Activated CD4-positive, alpha-beta T cell treated with anti-CD3 and anti-CD28 coated beads for 36 hours (primary cell): ENCODE data around the gene CIC. TPM values are rescaled to one million over a fixed set of nuclear protein-coding genes. Genes with fewer than 3 reads are reported as not detected.
A peak's percentile ranks its signal among the peaks of the same experiment; 100 is the strongest.

Experiments
- ATAC-seq: fragments of 200-7000 bp; cut with Tn5 transposase; one replicate; pipeline ENCODE4 v1.10.0; 2021; ENCODE audit warnings: mild to moderate bottlenecking, moderate library complexity
- CTCF ChIA-PET: fragments of 350-600 bp; sonication (Branson Sonifier 250); formaldehyde crosslinking; loops from one replicate; lab custom pipeline; 2021; ENCODE audit warnings: antibody characterized with exemption; lab: Charles Lee
- POLR2A ChIA-PET: fragments of 350-600 bp; sonication (Branson Sonifier 250); formaldehyde crosslinking; loops from one replicate; lab custom pipeline; 2021; ENCODE audit warnings: antibody characterized with exemption, inconsistent platforms; lab: Charles Lee
- DNase-seq: peaks from one replicate; pipeline ENCODE4 v3.0.0-alpha.2; 2020
- H3K27ac Mint-ChIP-seq: one replicate; pipeline ENCODE4 v1.8.0; 2021; ENCODE audit warnings: mixed read lengths
- H3K27me3 Mint-ChIP-seq: one replicate; pipeline ENCODE4 v1.8.0; 2021; ENCODE audit warnings: mixed read lengths
- H3K36me3 Mint-ChIP-seq: one replicate; pipeline ENCODE4 v1.8.0; 2021; ENCODE audit warnings: low read depth, mixed read lengths
- H3K4me1 Mint-ChIP-seq: one replicate; pipeline ENCODE4 v1.8.0; 2021; ENCODE audit warnings: mixed read lengths
- H3K4me3 Mint-ChIP-seq: one replicate; pipeline ENCODE4 v1.8.0; 2021; ENCODE audit warnings: mild to moderate bottlenecking, moderate library complexity, mixed read lengths
- H3K9me3 Mint-ChIP-seq: one replicate; pipeline ENCODE4 v1.8.0; 2021; ENCODE audit warnings: low read depth, mixed read lengths
- intact Hi-C, 2 experiments: fragments of 100-400 bp; cut with DNase I in 1 of 2; cut with micrococcal nuclease in 1 of 2; formaldehyde crosslinking; loops; one replicate each; pipeline versions ENCODE4 v1.14.2 to v1.15.1; 2022 to 2024; cut with DNase I, micrococcal nuclease
- total RNA-seq, 2 experiments: library from RNA; stranded (reverse); gene quantifications; one replicate each; pipeline ENCODE4 v1.2.3, GENCODE V29; 2021

Gene CIC
- total RNA-seq, 2 experiments from 2014 or later: 62.8 to 66.3 TPM

DNA sequence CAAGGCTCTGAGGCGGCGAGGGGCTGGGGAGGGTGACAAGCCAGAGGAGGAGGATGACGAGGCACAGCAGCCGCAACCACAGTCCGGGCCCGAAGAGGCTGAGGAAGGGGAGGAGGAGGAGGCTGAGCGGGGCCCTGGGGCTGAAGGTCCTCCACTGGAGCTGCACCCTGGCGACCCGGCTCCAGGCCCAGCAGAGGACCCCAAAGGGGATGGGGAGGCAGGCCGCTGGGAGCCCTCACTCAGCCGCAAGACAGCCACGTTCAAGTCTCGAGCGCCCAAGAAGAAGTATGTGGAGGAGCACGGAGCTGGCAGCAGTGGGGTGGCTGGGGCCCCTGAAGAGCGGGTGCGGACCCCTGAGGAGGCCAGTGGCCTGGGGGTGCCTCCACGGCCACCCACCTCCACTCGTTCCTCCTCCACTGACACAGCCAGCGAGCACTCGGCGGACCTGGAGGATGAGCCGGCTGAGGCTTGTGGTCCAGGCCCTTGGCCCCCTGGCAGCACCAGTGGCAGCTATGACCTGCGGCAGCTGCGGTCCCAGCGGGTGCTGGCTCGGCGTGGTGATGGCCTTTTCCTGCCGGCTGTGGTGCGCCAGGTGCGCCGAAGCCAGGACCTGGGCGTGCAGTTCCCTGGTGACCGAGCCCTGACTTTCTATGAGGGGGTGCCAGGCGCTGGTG, 2.9 kb downstream of the CIC start:
- peaks cover 26% of the 10 kb centered on the region for H3K36me3 Mint-ChIP-seq
- H3K27ac Mint-ChIP-seq: peak overlapping the region; percentile 97
- POLR2A ChIA-PET: no interaction called here
- intact Hi-C loops: no loop called here
- CTCF ChIA-PET: interaction anchor here (0.5 to 3.1 kb wide), 3 partner anchors 7 to 30 kb away, joined by 4 to 34 read pairs (median 5); no protein-coding TSS in a partner anchor
- H3K4me1 Mint-ChIP-seq: peaks cover 46% of the 10 kb centered on the region
- DNase-seq (no peak), ATAC-seq (no peak)
- no peaks in the 10 kb centered on the region for H3K27me3 Mint-ChIP-seq
- H3K4me3 Mint-ChIP-seq: no peak overlapping the region
- no peaks in the 10 kb centered on the region for H3K9me3 Mint-ChIP-seq

DNA sequence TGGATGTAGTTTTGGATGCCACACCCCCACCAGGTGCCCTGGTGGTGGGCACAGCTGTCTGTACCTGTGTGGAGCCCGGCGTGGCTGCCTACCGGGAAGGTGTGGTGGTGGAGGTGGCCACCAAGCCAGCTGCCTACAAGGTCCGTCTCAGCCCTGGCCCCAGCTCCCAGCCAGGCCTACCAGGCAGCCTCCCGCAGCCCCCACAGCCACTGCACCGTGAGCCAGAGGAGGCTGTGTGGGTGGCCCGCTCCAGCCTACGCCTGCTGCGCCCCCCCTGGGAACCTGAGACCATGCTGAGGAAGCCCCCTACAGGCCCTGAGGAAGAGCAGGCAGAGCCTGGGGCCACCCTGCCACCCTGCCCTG, 3.5 kb downstream of the CIC start:
- POLR2A ChIA-PET: no interaction called here
- DNase-seq: no peak
- CTCF ChIA-PET: no interaction called here
- Mint-ChIP-seq H3K4me1 (peaks cover 49% of the 10 kb centered on the region), H3K27me3 (no peaks in the 10 kb centered on the region), H3K36me3 (peaks cover 28% of the 10 kb centered on the region), H3K9me3 (no peaks in the 10 kb centered on the region), H3K4me3 (no peak overlapping the region), H3K27ac (no peak overlapping the region)
- ATAC-seq: no peak
- intact Hi-C loops: no loop called here

DNA sequence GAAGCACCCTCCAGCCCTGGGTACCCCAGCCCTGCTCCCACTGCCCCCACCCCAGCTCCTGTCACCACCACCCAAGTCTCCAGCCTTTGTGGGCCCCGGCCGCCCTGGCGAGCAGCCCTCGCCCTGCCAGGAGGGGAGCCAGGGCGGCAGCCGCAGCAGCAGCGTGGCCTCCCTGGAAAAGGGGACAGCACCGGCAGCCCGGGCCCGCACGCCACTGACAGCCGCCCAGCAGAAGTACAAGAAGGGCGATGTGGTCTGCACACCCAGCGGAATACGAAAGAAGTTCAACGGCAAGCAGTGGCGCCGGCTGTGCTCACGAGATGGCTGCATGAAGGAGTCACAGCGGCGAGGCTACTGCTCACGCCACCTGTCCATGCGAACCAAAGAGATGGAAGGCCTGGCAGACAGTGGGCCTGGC, 3.9 kb downstream of the CIC start:
- Mint-ChIP-seq H3K4me3 (no peak overlapping the region), H3K27me3 (no peaks in the 10 kb centered on the region), H3K27ac (no peak overlapping the region), H3K4me1 (peaks cover 47% of the 10 kb centered on the region), H3K36me3 (peaks cover 28% of the 10 kb centered on the region), H3K9me3 (no peaks in the 10 kb centered on the region)
- ChIA-PET CTCF (no interaction called here), POLR2A (no interaction called here)
- no peak for ATAC-seq
- intact Hi-C loops: no loop called here
- DNase-seq: no peak

DNA sequence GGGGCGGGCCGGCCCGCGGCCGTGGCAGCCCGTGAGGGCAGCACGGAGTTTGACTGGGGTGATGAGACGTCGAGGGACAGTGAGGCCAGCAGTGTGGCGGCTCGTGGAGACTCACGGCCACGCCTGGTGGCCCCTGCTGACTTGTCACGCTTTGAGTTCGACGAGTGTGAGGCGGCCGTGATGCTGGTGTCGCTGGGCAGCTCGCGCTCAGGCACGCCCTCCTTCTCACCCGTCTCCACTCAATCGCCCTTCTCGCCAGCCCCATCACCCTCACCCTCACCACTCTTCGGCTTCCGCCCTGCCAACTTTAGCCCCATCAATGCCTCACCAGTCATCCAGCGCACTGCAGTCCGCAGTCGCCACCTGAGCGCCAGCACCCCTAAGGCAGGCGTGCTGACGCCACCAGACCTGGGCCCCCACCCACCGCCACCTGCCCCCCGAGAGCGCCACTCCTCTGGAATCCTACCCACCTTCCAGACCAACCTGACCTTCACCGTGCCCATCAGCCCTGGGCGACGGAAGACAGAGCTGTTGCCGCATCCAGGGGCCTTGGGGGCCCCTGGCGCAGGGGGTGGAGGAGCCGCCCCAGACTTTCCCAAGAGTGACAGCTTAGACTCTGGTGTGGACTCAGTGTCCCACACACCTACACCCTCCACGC, 4.5 kb downstream of the CIC start:
- peaks cover 51% of the 10 kb centered on the region for H3K4me1 Mint-ChIP-seq
- intact Hi-C loops: no loop called here
- H3K36me3 Mint-ChIP-seq: peaks cover 28% of the 10 kb centered on the region
- no peaks in the 10 kb centered on the region for H3K9me3 Mint-ChIP-seq
- ChIA-PET CTCF (no interaction called here), POLR2A (no interaction called here)
- DNase-seq: no peak
- H3K27me3 Mint-ChIP-seq: no peaks in the 10 kb centered on the region
- no peak for ATAC-seq
- no peak overlapping the region for H3K4me3 Mint-ChIP-seq
- H3K27ac Mint-ChIP-seq: no peak overlapping the region

DNA sequence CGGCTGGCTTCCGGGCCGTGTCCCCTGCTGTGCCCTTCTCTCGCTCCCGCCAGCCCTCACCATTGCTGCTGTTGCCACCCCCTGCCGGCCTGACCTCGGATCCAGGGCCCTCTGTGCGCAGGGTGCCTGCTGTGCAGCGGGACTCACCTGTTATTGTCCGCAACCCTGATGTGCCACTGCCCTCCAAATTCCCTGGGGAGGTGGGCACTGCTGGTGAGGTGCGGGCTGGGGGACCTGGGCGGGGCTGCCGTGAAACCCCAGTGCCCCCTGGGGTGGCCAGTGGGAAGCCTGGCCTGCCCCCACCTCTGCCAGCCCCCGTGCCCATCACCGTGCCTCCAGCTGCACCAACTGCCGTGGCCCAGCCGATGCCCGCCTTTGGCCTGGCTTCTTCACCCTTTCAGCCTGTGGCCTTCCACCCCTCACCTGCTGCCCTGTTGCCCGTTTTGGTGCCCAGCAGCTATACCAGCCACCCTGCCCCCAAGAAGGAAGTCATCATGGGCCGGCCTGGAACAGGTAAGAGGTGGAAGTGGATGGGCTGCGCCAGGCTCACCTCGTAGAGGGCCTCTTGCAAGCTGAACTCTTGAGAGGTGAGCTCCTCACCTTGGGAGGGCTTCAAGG, 5.1 kb downstream of the CIC start:
- no peak overlapping the region for H3K27ac Mint-ChIP-seq
- H3K9me3 Mint-ChIP-seq: no peaks in the 10 kb centered on the region
- H3K4me1 Mint-ChIP-seq: peaks cover 57% of the 10 kb centered on the region
- peaks cover 28% of the 10 kb centered on the region for H3K36me3 Mint-ChIP-seq
- no peak for DNase-seq
- ChIA-PET POLR2A (interaction anchor here (1.6 kb wide), 1 partner anchor 31 kb away, joined by 5 read pairs; no protein-coding TSS in a partner anchor), CTCF (interaction anchor here (0.6 to 1.0 kb wide), 3 partner anchors 29 to 164 kb away, joined by 3 to 5 read pairs (median 3); no protein-coding TSS in a partner anchor)
- no peak for ATAC-seq
- H3K4me3 Mint-ChIP-seq: no peak overlapping the region
- no peaks in the 10 kb centered on the region for H3K27me3 Mint-ChIP-seq
- intact Hi-C loops: no loop called here

DNA sequence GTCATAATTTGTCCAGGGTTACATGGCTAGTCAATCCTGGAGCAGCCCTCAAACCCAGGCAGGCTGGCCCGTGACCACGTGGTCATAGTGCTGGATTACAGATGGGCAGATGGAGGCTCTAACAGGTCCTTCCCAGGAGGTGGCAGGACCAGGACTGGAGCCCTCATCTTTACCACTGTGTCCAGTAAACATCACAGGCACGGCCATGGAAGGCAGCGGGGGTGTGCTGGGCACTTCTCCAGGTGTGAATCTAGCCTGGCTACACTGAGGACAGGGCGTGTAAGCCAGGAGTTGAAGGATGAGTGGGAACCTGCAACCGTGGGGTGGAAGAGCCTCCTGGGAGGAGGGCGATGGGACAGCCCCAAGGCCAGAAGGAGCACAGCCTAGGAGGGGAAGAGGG, 6.1 kb downstream of the CIC start:
- POLR2A ChIA-PET: interaction anchor here (1.6 kb wide), 1 partner anchor 32 kb away, joined by 5 read pairs; no protein-coding TSS in a partner anchor
- Mint-ChIP-seq H3K36me3 (peaks cover 28% of the 10 kb centered on the region), H3K27me3 (no peaks in the 10 kb centered on the region), H3K9me3 (no peaks in the 10 kb centered on the region), H3K27ac (no peak overlapping the region), H3K4me1 (peaks cover 58% of the 10 kb centered on the region), H3K4me3 (no peak overlapping the region)
- no peak for DNase-seq
- CTCF ChIA-PET: interaction anchor here (1.0 kb wide), 2 partner anchors 30 to 38 kb away, joined by 3 to 5 read pairs; no protein-coding TSS in a partner anchor
- no peak for ATAC-seq
- intact Hi-C loops: no loop called here

DNA sequence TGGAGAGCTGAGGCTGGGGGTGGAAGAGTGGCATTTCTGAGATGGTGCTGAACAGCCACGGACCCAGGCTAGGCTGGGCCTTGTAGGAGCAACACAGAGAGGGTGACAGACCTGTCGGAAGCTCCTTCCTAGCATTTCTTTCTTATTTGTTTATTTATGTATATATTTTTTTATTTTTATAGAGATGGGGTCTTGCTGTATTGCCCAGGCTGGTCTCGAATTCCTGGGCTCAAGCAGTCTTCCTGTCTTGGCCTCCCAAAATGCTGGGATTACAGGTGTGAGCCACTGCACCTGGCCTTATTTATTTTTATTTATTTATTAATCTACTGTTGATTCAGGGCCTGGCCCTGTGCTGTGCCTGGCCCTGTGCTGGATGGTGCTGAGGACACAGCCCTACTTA, 6.5 kb downstream of the CIC start:
- Mint-ChIP-seq H3K27me3 (no peaks in the 10 kb centered on the region), H3K27ac (peak overlapping the region; percentile 76), H3K4me3 (no peak overlapping the region), H3K4me1 (peaks cover 55% of the 10 kb centered on the region), H3K36me3 (peaks cover 28% of the 10 kb centered on the region), H3K9me3 (no peaks in the 10 kb centered on the region)
- intact Hi-C loops: no loop called here
- ChIA-PET POLR2A (interaction anchor here (1.6 kb wide), 1 partner anchor 32 kb away, joined by 5 read pairs; no protein-coding TSS in a partner anchor), CTCF (interaction anchor here (1.2 kb wide), 1 partner anchor 23 kb away, joined by 5 read pairs; no protein-coding TSS in a partner anchor)
- no peak for ATAC-seq
- DNase-seq: no peak

DNA sequence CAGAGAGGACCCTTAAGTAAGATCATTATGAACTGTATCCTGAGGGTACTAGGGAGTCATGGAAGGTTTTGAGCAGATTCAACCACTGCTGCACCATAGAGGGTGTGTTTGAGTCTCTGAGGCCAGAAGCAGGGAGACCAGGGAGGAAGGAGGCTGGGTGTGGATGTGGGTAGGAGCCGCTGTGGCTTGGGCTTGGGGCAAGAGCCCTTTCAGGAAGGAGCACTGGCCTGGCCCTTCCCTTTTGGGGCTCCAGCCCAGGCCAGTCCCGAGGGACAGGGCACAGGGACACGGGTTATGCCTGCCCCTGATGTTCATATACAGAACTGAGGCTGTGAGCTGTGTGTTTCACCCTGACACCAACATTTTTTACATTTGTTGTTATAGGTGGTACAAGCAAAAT, 7.2 kb downstream of the CIC start:
- ChIA-PET CTCF (interaction anchor here (0.6 to 1.2 kb wide), 3 partner anchors 22 to 33 kb away, joined by 3 to 5 read pairs (median 3); no protein-coding TSS in a partner anchor), POLR2A (interaction anchor here (0.7 kb wide), 1 partner anchor 33 kb away, joined by 3 read pairs; no protein-coding TSS in a partner anchor)
- DNase-seq (no peak), ATAC-seq (no peak)
- H3K36me3 Mint-ChIP-seq: peaks cover 25% of the 10 kb centered on the region
- intact Hi-C loops: no loop called here
- no peaks in the 10 kb centered on the region for H3K27me3 Mint-ChIP-seq
- H3K4me1 Mint-ChIP-seq: peaks cover 53% of the 10 kb centered on the region
- peak overlapping the region; percentile 76 for H3K27ac Mint-ChIP-seq
- H3K4me3 Mint-ChIP-seq: peak overlapping the region; percentile 1
- H3K9me3 Mint-ChIP-seq: no peaks in the 10 kb centered on the region

DNA sequence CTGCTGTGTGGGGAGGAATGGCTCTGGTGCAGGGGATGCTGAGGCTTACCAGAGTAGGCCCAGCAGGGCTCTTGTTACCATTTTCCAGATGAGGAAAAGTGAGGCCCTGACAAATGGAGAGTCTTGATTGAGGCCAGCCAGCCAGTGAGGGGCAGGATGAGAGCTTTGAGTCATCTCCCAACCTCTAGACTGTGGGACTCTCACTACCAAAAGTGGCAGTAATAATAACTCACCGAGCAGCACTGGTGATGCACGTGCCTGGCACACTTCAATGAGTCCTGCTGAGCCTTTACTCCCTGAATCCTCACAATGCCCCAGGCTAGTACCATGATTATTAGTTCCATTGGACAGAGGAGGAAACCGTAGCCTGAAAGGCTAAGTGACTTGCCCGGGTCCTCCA, 7.8 kb downstream of the CIC start:
- DNase-seq: peak; percentile 60
- Mint-ChIP-seq H3K36me3 (peaks cover 21% of the 10 kb centered on the region), H3K9me3 (no peaks in the 10 kb centered on the region), H3K27me3 (no peaks in the 10 kb centered on the region), H3K4me1 (peaks cover 52% of the 10 kb centered on the region), H3K27ac (peak overlapping the region; percentile 76), H3K4me3 (no peak overlapping the region)
- ATAC-seq: peak; percentile 44
- intact Hi-C loops: no loop called here
- POLR2A ChIA-PET: interaction anchor here (0.7 kb wide), 1 partner anchor 34 kb away, joined by 3 read pairs; no protein-coding TSS in a partner anchor
- CTCF ChIA-PET: interaction anchor here (0.6 kb wide), 2 partner anchors 27 to 113 kb away, joined by 3 read pairs; no protein-coding TSS in a partner anchor

DNA sequence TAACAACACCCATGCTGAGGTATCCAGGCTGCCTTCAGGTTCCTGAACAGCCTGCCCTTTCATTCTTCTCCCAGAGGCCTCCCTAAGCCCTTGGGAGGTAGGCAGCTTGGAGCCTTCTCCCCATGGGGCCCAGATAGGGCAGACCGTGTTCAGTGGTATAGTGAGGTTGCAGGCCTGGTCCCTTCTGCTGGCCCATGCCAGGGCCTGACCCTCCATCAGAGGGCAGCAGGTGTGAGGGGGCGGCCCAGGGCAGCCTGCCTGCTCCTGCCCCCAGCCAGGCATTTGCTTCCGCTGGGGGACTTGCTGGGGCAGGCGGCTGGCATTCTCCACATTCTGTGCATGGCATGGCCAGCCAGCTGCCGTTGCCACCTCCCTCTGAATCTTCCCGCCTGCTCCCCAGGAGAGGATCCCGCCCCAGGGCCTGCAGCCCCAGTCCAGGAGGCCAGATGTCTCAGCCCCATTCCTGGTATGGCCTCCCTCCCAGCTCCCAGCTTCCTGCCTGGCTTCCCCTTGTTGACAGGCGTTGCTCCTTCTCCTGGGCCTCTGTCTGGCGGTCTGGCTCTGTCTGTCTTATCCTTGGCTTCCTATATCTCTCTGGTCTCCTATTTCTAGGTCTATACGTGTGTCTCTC, 8.9 kb downstream of the CIC start:
- ATAC-seq: no peak
- ChIA-PET CTCF (interaction anchor here (0.9 to 2.7 kb wide), 3 partner anchors 8 to 52 kb away, joined by 3 to 50 read pairs (median 34); partner anchors contain the start of genes CIC and GSK3A), POLR2A (no interaction called here)
- no peak for DNase-seq
- Mint-ChIP-seq H3K27ac (peak overlapping the region; percentile 34), H3K36me3 (peaks cover 21% of the 10 kb centered on the region), H3K4me1 (peaks cover 61% of the 10 kb centered on the region), H3K4me3 (no peak overlapping the region), H3K9me3 (no peaks in the 10 kb centered on the region), H3K27me3 (no peaks in the 10 kb centered on the region)
- intact Hi-C loops: no loop called here
